Naive B cell (primary cell): ENCODE data around the gene UPK3B. TPM values are rescaled to one million over a fixed set of nuclear protein-coding genes. Genes with fewer than 3 reads are reported as not detected.
"Not testable (repeated sequence)": the region's sequence is repeated elsewhere in the genome, so short reads cannot be mapped to it uniquely, and the experiment has no call there.

ENCODE experiments used
- ATAC-seq, 2 donors: fragments of 150-1000 bp; cut with Tn5 transposase; 2 replicates each; pipeline ENCODE4 v1.10.0; 2021; ENCODE audit warnings: low read depth in 2 of 2, mild to moderate bottlenecking in 2 of 2, moderate library complexity in 2 of 2
- DNase-seq: peaks from one replicate; pipeline ENCODE4 v3.0.0; 2022
- H3K27ac Mint-ChIP-seq, 6 donors: one replicate each; pipeline ENCODE4 v1.8.0; 2020 to 2022; ENCODE audit warnings: mild to moderate bottlenecking in 6 of 6, mixed read lengths in 6 of 6, moderate library complexity in 5 of 6, inconsistent platforms in 2 of 6
- H3K27me3 Mint-ChIP-seq, 3 donors: one replicate each; pipeline ENCODE4 v1.8.0; 2021 to 2022; ENCODE audit warnings: mixed read lengths in 3 of 3, mild to moderate bottlenecking in 1 of 3
- H3K36me3 Mint-ChIP-seq, 2 donors: one replicate each; pipeline ENCODE4 v1.8.0; 2020 to 2022; ENCODE audit warnings: mixed read lengths in 2 of 2, inconsistent platforms in 1 of 2, mild to moderate bottlenecking in 1 of 2
- H3K4me1 Mint-ChIP-seq, 3 donors: one replicate each; pipeline ENCODE4 v1.8.0; 2020 to 2022; ENCODE audit warnings: mixed read lengths in 3 of 3, inconsistent platforms in 1 of 3, mild to moderate bottlenecking in 1 of 3, moderate library complexity in 1 of 3
- H3K4me3 Mint-ChIP-seq, 8 donors: one replicate each; pipeline ENCODE4 v1.8.0; 2020 to 2022; ENCODE audit warnings: mild to moderate bottlenecking in 8 of 8, mixed read lengths in 8 of 8, moderate library complexity in 8 of 8, inconsistent platforms in 2 of 8
- H3K9me3 Mint-ChIP-seq, 7 donors: one replicate each; pipeline ENCODE4 v1.8.0; 2020 to 2022; ENCODE audit warnings: mixed read lengths in 7 of 7, mild to moderate bottlenecking in 5 of 7, inconsistent platforms in 2 of 7, moderate library complexity in 1 of 7
- polyA plus RNA-seq, 6 donors: library from polyadenylated mRNA; unstranded; fragments of 300-500 nt; fragmentation: Illumina TruSeq; gene quantifications; one replicate each; pipeline ENCODE4 v1.2.3, GENCODE V29; 2021; ENCODE audit warnings: low read depth in 6 of 6

UPK3B gene
- polyA plus RNA-seq, 6 donors from 2014 or later = 0.13 to 0.74 (median 0.21) TPM; not detected in 3

- not testable (repeated sequence) for ATAC-seq, DNase-seq, H3K27ac Mint-ChIP-seq, H3K4me3 Mint-ChIP-seq, H3K9me3 Mint-ChIP-seq, H3K27me3 Mint-ChIP-seq, H3K36me3 Mint-ChIP-seq
- H3K4me1 Mint-ChIP-seq = peaks cover 15 to 22% (median 21%) of the 10 kb centered on the region in 3 donors
Observed at GRCh38 chr7:76561342-76561741, 51.0 kb downstream of the UPK3B start.

- H3K4me1 Mint-ChIP-seq = peaks cover 4 to 24% (median 14%) of the 10 kb centered on the region in 3 donors
- H3K27ac Mint-ChIP-seq, H3K9me3 Mint-ChIP-seq, ATAC-seq, H3K4me3 Mint-ChIP-seq, DNase-seq, H3K36me3 Mint-ChIP-seq, H3K27me3 Mint-ChIP-seq: not testable (repeated sequence)
Observed at GRCh38 chr7:76565001-76565400, 54.6 kb downstream of the UPK3B start.

Other genes with a start within 250 kb of the UPK3B start
- gene HSPB1, start 207.9 kb upstream of the UPK3B start, polyA plus RNA-seq = 10 to 100 TPM; 24.3 to 55.2 (median 45.3) TPM
- 1 to 10 TPM in 5 of 6 donors, under 1 TPM in 1; 0.40 to 2.8 (median 2.2) TPM for gene YWHAG, start 151.6 kb upstream of the UPK3B start, polyA plus RNA-seq
- gene SSC4D, start 100.9 kb upstream of the UPK3B start, polyA plus RNA-seq = not detected
- gene ZP3, start 85.6 kb upstream of the UPK3B start, polyA plus RNA-seq = 1 to 10 TPM in 5 of 6 donors, under 1 TPM in 1; 0.29 to 4.6 (median 4.0) TPM
- gene DTX2, start 48.8 kb upstream of the UPK3B start, polyA plus RNA-seq = 10 to 100 TPM; 10.2 to 25.2 (median 13.5) TPM
- gene SPDYE16, start 32.7 kb downstream of the UPK3B start, polyA plus RNA-seq = under 1 TPM in 3 of 6 donors, not detected in 3; 0.08 to 0.15 (median 0.09) TPM
- gene POMZP3, start 116.7 kb downstream of the UPK3B start, polyA plus RNA-seq = 10 to 100 TPM in 1 of 6 donors, 1 to 10 TPM in 4, under 1 TPM in 1; 0.36 to 16.2 (median 4.7) TPM